GM12878 (cell line): Measurements from ENCODE around the gene GPC6. TPM values are rescaled to one million over a fixed set of nuclear protein-coding genes. Genes with fewer than 3 reads are reported as not detected.

Experiments
- ATAC-seq: fragments of 200-7000 bp; cut with Tn5 transposase; 3 replicates; pipeline ENCODE4 v1.9.1; 2020; ENCODE audit warnings: mild to moderate bottlenecking, moderate library complexity
- BruUV-seq: library from RNA; stranded (reverse); fragments of 400-500 nt; replicated peaks from 2 replicates; lab custom pipeline; 2021; lab: Mats Ljungman, UMichigan
- CTCF ChIA-PET: fragments of 300-600 bp; sonication (Branson Sonifier 250); formaldehyde crosslinking; extraction: SDS; loops from one replicate; lab custom pipeline; 2021; ENCODE audit warnings: inconsistent platforms; lab: Yijun Ruan, JAX
- POLR2A ChIA-PET: fragments of 350-600 bp; formaldehyde crosslinking; extraction: SDS; loops from one replicate; lab custom pipeline; 2021; ENCODE audit warnings: inconsistent platforms; lab: Charles Lee
- RAD21 ChIA-PET: fragments of 300-600 bp; sonication (Branson Sonifier 250); formaldehyde crosslinking; loops from one replicate; lab custom pipeline; 2023; ENCODE audit warnings: antibody characterized with exemption; ENCODE audit not compliant: unreplicated experiment; lab: Charles Lee
- SMC1A ChIA-PET: fragments of 300-600 bp; sonication (Branson Sonifier 250); formaldehyde crosslinking; loops from one replicate; lab custom pipeline; 2023; ENCODE audit not compliant: unreplicated experiment, uncharacterized antibody; lab: Charles Lee
- DNase-seq: peaks from one replicate; pipeline ENCODE4 v3.0.0-alpha.2; 2011; ENCODE audit warnings: low read depth, low spot score
- FAIRE-seq: peaks from 3 replicates; lab custom pipeline; 2011; peaks lifted over from hg19 to GRCh38; lab: Jason Lieb, UNC
- H2AFZ ChIP-seq: 2 replicates; pipeline ENCODE4 v1.6.0; 2011; ENCODE audit warnings: low read depth, low read length, control low read depth; ENCODE audit not compliant: control insufficient read depth
- H3K27ac ChIP-seq: 2 replicates; pipeline ENCODE4 v1.5.1; 2011; ENCODE audit warnings: control low read depth; ENCODE audit not compliant: control insufficient read depth, insufficient read depth
- H3K27me3 ChIP-seq, 2 experiments: replicated peaks in 1 of 2; 2 replicates each; pipeline versions ENCODE4 v1.6.0 to v1.6.1; 2011; ENCODE audit warnings: low read length in 1 of 2; ENCODE audit not compliant: control insufficient read depth in 2 of 2, insufficient read depth in 2 of 2
- H3K36me3 ChIP-seq, 2 experiments: 2 replicates each; pipeline ENCODE4 v1.5.1; 2011; ENCODE audit warnings: low read length in 1 of 2; ENCODE audit not compliant: control insufficient read depth in 2 of 2, insufficient read depth in 2 of 2
- H3K4me1 ChIP-seq: 2 replicates; pipeline ENCODE4 v1.6.1; 2011; ENCODE audit warnings: mild to moderate bottlenecking, low read length, moderate library complexity, mixed read lengths; ENCODE audit not compliant: control insufficient read depth, insufficient read depth
- H3K4me2 ChIP-seq: 2 replicates; pipeline ENCODE4 v1.6.0; 2011; ENCODE audit warnings: control low read depth; ENCODE audit not compliant: control insufficient read depth, insufficient read depth
- H3K4me3 ChIP-seq: fragments of 200-600 bp; sonication (generic); 2 replicates; pipeline ENCODE4 v1.5.1; 2016
- H3K79me2 ChIP-seq: 2 replicates; pipeline ENCODE4 v1.6.0; 2011; ENCODE audit warnings: low read length; ENCODE audit not compliant: control insufficient read depth, insufficient read depth
- H3K9ac ChIP-seq: 2 replicates; pipeline ENCODE4 v1.8.0; 2011; ENCODE audit warnings: low read length, control low read depth, mixed read lengths; ENCODE audit not compliant: control insufficient read depth, insufficient read depth
- H3K9me3 ChIP-seq: replicated peaks from 3 replicates; pipeline ENCODE4 v1.5.1; 2011; ENCODE audit warnings: mild to moderate bottlenecking, low read length; ENCODE audit not compliant: control insufficient read depth, insufficient read depth
- H4K20me1 ChIP-seq: 2 replicates; pipeline ENCODE4 v1.6.0; 2011; ENCODE audit not compliant: control insufficient read depth, insufficient read depth
- BHLHE40 ChIP-seq, 2 experiments: fragments of 450-650 bp in 1 of 2; IDR thresholded peaks; 2 replicates each; pipeline ENCODE4 v1.6.1; 2011 to 2017; ENCODE audit warnings: low read depth in 2 of 2, borderline replicate concordance in 1 of 2, improper control_type of control experiment in 1 of 2, low read length in 1 of 2, mild to moderate bottlenecking in 1 of 2
- E2F4 ChIP-seq: IDR thresholded peaks from 2 replicates; pipeline ENCODE4 v1.6.1; 2012; ENCODE audit warnings: low read depth, low read length, improper control_type of control experiment
- FOS ChIP-seq: IDR thresholded peaks from 3 replicates; pipeline ENCODE4 v1.6.1; 2011; ENCODE audit warnings: borderline replicate concordance; ENCODE audit not compliant: insufficient read length; ENCODE audit errors: extremely low read depth
- HCFC1 ChIP-seq: fragments of 150-350 bp; IDR thresholded peaks from 2 replicates; pipeline ENCODE4 v1.6.1; 2014; ENCODE audit warnings: low read length
- POU2F2 ChIP-seq: IDR thresholded peaks from 3 replicates; pipeline ENCODE4 v1.6.1; 2011; ENCODE audit warnings: low read depth, mild to moderate bottlenecking, low read length, borderline replicate concordance
- RBBP5 ChIP-seq: fragments of 200-600 bp; sonication (generic); conservative IDR thresholded peaks from 2 replicates; pipeline ENCODE4 v1.6.1; 2016
- TCF3 ChIP-seq: IDR thresholded peaks from 2 replicates; pipeline ENCODE4 v1.6.1; 2012; ENCODE audit warnings: low read depth, mild to moderate bottlenecking, low read length, borderline replicate concordance; ENCODE audit not compliant: insufficient read depth
- USF1 ChIP-seq: IDR thresholded peaks from 2 replicates; pipeline ENCODE4 v1.6.1; 2011; ENCODE audit warnings: borderline replicate concordance, low read depth, mild to moderate bottlenecking, moderate library complexity, mixed read lengths, low read length; ENCODE audit not compliant: insufficient read depth; ENCODE audit errors: extremely low read length
- ZBTB40 ChIP-seq: fragments of 450-650 bp; IDR thresholded peaks from 2 replicates; pipeline ENCODE4 v1.6.1; 2016; ENCODE audit warnings: mild to moderate bottlenecking, moderate library complexity, borderline replicate concordance
- ZNF24 ChIP-seq: fragments of 450-650 bp; IDR thresholded peaks from 2 replicates; pipeline ENCODE4 v1.6.1; 2017; ENCODE audit warnings: antibody characterized with exemption, mild to moderate bottlenecking
- ZNF274 ChIP-seq: IDR thresholded peaks from one replicate; pipeline ENCODE4 v1.8.0; 2011; ENCODE audit not compliant: insufficient read length, insufficient read depth
- WGBS: methylation state at CpG from one replicate; pipeline ENCODE4 v1.1.6; 2016; ENCODE audit warnings: low lambda C conversion rate; ENCODE audit not compliant: insufficient replicate concordance, insufficient coverage; ENCODE audit errors: missing lambda C conversion rate; 5-methylcytosine and 5-hydroxymethylcytosine counted together
- in situ Hi-C: fragments of 300-500 bp; cut with MboI; formaldehyde crosslinking; loops from 9 replicates; pipeline ENCODE4 v1.14.3; 2018; ENCODE audit warnings: mixed read lengths
- intact Hi-C: fragments of 100-400 bp; cut with micrococcal nuclease; formaldehyde crosslinking; loops from one replicate; pipeline ENCODE4 v1.14.2; 2022; ENCODE audit not compliant: unreplicated experiment
- polyA plus RNA-seq, 11 experiments: library from polyadenylated mRNA; depleted of rRNA in 4 of 11; unstranded in 6 of 11; stranded (reverse) in 5 of 11; fragments of >200 nt; fragmentation: Nextera tagmentation in 4 of 11; fragmentation: Illumina TruSeq in 1 of 11; extraction: Ambion mirVana in 4 of 11; extraction: Trizol in 1 of 11; gene quantifications; 1 replicate in 1 of 11; 2 replicates in 10 of 11; pipeline versions ENCODE4 v1.2.1 to v1.2.3, GENCODE V29; 2011 to 2016; ENCODE audit warnings: inconsistent platforms in 2 of 11, missing spikeins in 2 of 11, low read depth in 1 of 11
- total RNA-seq, 4 experiments: library from RNA; depleted of rRNA in 3 of 4; stranded (reverse); fragments of >200 nt in 3 of 4; fragmentation: Illumina TruSeq in 1 of 4; extraction: Trizol in 1 of 4; gene quantifications; 2 replicates each; pipeline versions ENCODE4 v1.2.1 to v1.2.3, GENCODE V29; 2013 to 2021

Gene GPC6
- total and polyA plus RNA-seq, 10 of the 15 experiments (the other 5 are each of a cell fraction or from before 2014, with no cell fraction given) = 0.03 to 0.04 (median 0.03) TPM; not detected in 7

- ChIA-PET CTCF (no interaction called here), RAD21 (no interaction called here), POLR2A (no interaction called here), SMC1A (interaction anchor here (1.2 kb wide), 1 partner anchor 54 kb away, joined by 3 read pairs; no protein-coding TSS in a partner anchor)
- intact Hi-C loops (no loop called here), in situ Hi-C loops (no loop called here)
- DNase-seq (no peak), ATAC-seq (no peak), FAIRE-seq (no peak)
- no peak overlapping the region for H3K9ac ChIP-seq
- H3K9me3 ChIP-seq = no peaks in the 10 kb centered on the region
- no peaks in the 10 kb centered on the region for H3K4me1 ChIP-seq
- no peak overlapping the region for H3K4me3 ChIP-seq
- 29% methylated on average over 3 of the region's 3 CpGs for WGBS
- H4K20me1 ChIP-seq = no peaks in the 10 kb centered on the region
- no peaks in the 10 kb centered on the region for H3K36me3 ChIP-seq
- H3K4me2 ChIP-seq = no peak overlapping the region
- H3K27ac ChIP-seq = no peak overlapping the region
- H3K79me2 ChIP-seq = no peaks in the 10 kb centered on the region
- no peak overlapping the region for H2AFZ ChIP-seq
- TF ChIP-seq ZBTB40 = no peak
- TF ChIP-seq FOS = no peak
- no peak for TF ChIP-seq HCFC1
- no peak for TF ChIP-seq ZNF274
- no peak for TF ChIP-seq TCF3
- TF ChIP-seq RBBP5 = no peak
- TF ChIP-seq ZNF24 = no peak
- TF ChIP-seq USF1 = no peak
- TF ChIP-seq POU2F2 = no peak
- no peak for TF ChIP-seq BHLHE40 (IDR thresholded peaks at IDR 0.05; ENCODE audit: borderline replicate concordance in 1 of 2, low read depth in 2 of 2, low read length in 1 of 2)
- TF ChIP-seq E2F4 = no peak
- no TSS peak for BruUV-seq
- no peaks in the 10 kb centered on the region for H3K27me3 ChIP-seq
Observed at GRCh38 chr13:94090773-94091480, 864.3 kb downstream of the GPC6 start.
